Fibroblast of skin of right quadriceps (primary cell): ENCODE measurements around the gene NPFFR1.

ENCODE experiments used
- DNase-seq: peaks from one replicate; pipeline ENCODE4 v3.0.0-alpha.2; 2013

The NPFFR1 gene

GRCh38 chr10:70315276-70315675 lies 31.5 kb upstream of the NPFFR1 start:
- no peak for DNase-seq

GRCh38 chr10:70312972-70313371 lies 29.2 kb upstream of the NPFFR1 start:
- DNase-seq, result no peak

GRCh38 chr10:70312249-70312648 lies 28.4 kb upstream of the NPFFR1 start:
- no peak for DNase-seq

GRCh38 chr10:70311698-70312097 lies 27.9 kb upstream of the NPFFR1 start:
- DNase-seq, result no peak

- DNase-seq, result no peak
Measured at GRCh38 chr10:70309661-70310060, 25.9 kb upstream of the NPFFR1 start.

- no peak for DNase-seq
Measured at GRCh38 chr10:70308121-70309060, 24.6 kb upstream of the NPFFR1 start.

GRCh38 chr10:70306886-70307520 lies 23.2 kb upstream of the NPFFR1 start:
- no peak for DNase-seq

GRCh38 chr10:70306181-70306705 lies 22.4 kb upstream of the NPFFR1 start:
- DNase-seq, result no peak

GRCh38 chr10:70303730-70304129 lies 19.9 kb upstream of the NPFFR1 start:
- no peak for DNase-seq

GRCh38 chr10:70302292-70302691 lies 18.5 kb upstream of the NPFFR1 start:
- DNase-seq, result peak; percentile 69

- DNase-seq, result no peak
Measured at GRCh38 chr10:70300908-70301597, 17.2 kb upstream of the NPFFR1 start.

GRCh38 chr10:70300461-70300860 lies 16.7 kb upstream of the NPFFR1 start:
- DNase-seq, result no peak

- no peak for DNase-seq
Measured at GRCh38 chr10:70299876-70300275, 16.1 kb upstream of the NPFFR1 start.

- no peak for DNase-seq
Measured at GRCh38 chr10:70298393-70298792, 14.6 kb upstream of the NPFFR1 start.

GRCh38 chr10:70297224-70297623 lies 13.4 kb upstream of the NPFFR1 start:
- DNase-seq, result no peak

GRCh38 chr10:70296406-70296899 lies 12.6 kb upstream of the NPFFR1 start:
- peak; percentile 71 for DNase-seq

GRCh38 chr10:70295926-70296325 lies 12.1 kb upstream of the NPFFR1 start:
- no peak for DNase-seq

- DNase-seq, result no peak
Measured at GRCh38 chr10:70295321-70295720, 11.5 kb upstream of the NPFFR1 start.

GRCh38 chr10:70293169-70293843 lies 9.5 kb upstream of the NPFFR1 start:
- DNase-seq, result no peak

- DNase-seq, result no peak
Measured at GRCh38 chr10:70292004-70292403, 8.2 kb upstream of the NPFFR1 start.

GRCh38 chr10:70289739-70290138 lies 5.9 kb upstream of the NPFFR1 start:
- DNase-seq, result no peak

GRCh38 chr10:70286616-70287015 lies 2.8 kb upstream of the NPFFR1 start:
- no peak for DNase-seq

GRCh38 chr10:70285476-70285831 lies 1.6 kb upstream of the NPFFR1 start:
- no peak for DNase-seq
